Small intestine (tissue), 16 donors: ENCODE data around the gene PXMP4. TPM values are rescaled to one million over a fixed set of nuclear protein-coding genes. Genes with fewer than 3 reads are reported as not detected.
A peak's percentile ranks its signal among the peaks of the same experiment; 100 is the strongest.

Experiments used
- DNase-seq, 2 donors: peaks; one replicate each; pipeline versions ENCODE4 v3.0.0 to v3.0.0-alpha.2; 2013
- FAIRE-seq: peaks from 2 replicates; lab custom pipeline; 2012; peaks lifted over from hg19 to GRCh38; lab: Jason Lieb, UNC
- H3K27ac ChIP-seq, 3 donors: one replicate each; pipeline ENCODE4 v1.5.1; 2013; ENCODE audit warnings: low read length in 2 of 3, mild to moderate bottlenecking in 2 of 3, control low read depth in 1 of 3, inconsistent platforms in 1 of 3, low read depth in 1 of 3, moderate library complexity in 1 of 3
- H3K27me3 ChIP-seq, 3 donors: one replicate each; pipeline ENCODE4 v1.6.1; 2013; ENCODE audit warnings: low read length in 3 of 3, inconsistent platforms in 1 of 3; ENCODE audit not compliant: control insufficient read depth in 3 of 3, insufficient read depth in 3 of 3
- H3K36me3 ChIP-seq, 3 donors: one replicate each; pipeline ENCODE4 v1.6.1; 2013; ENCODE audit warnings: low read length in 3 of 3, inconsistent platforms in 1 of 3, low read depth in 1 of 3, mild to moderate bottlenecking in 1 of 3, moderate library complexity in 1 of 3; ENCODE audit not compliant: control insufficient read depth in 3 of 3, insufficient read depth in 2 of 3
- H3K4me1 ChIP-seq, 3 donors: one replicate each; pipeline ENCODE4 v1.6.1; 2013; ENCODE audit warnings: low read length in 2 of 3, inconsistent platforms in 1 of 3, low read depth in 1 of 3, mild to moderate bottlenecking in 1 of 3, moderate library complexity in 1 of 3; ENCODE audit not compliant: control insufficient read depth in 3 of 3, insufficient read depth in 2 of 3
- H3K4me3 ChIP-seq, 3 donors: one replicate each; pipeline ENCODE4 v1.5.1; 2013; ENCODE audit warnings: low read length in 3 of 3, control low read depth in 1 of 3, inconsistent platforms in 1 of 3, low read depth in 1 of 3, mild to moderate bottlenecking in 1 of 3, moderate library complexity in 1 of 3
- H3K9me3 ChIP-seq, 2 donors: one replicate each; pipeline ENCODE4 v1.6.1; 2013; ENCODE audit warnings: low read depth in 1 of 2, low read length in 1 of 2; ENCODE audit not compliant: control insufficient read depth in 2 of 2, insufficient read depth in 1 of 2
- WGBS, 3 donors: extraction: QIAGEN DNeasy Blood & Tissue Kit; methylation state at CpG; one replicate each; pipeline ENCODE4 v1.1.7; 2013; 5-methylcytosine and 5-hydroxymethylcytosine counted together
- long read RNA-seq, 10 donors: transcript quantifications; one replicate each; lab custom pipeline, GENCODE V29; 2026
- polyA plus RNA-seq, 4 donors: library from polyadenylated mRNA; stranded (reverse) in 3 of 4; unstranded in 1 of 4; fragments of 200-250 nt in 3 of 4; fragments of 120-200 nt in 1 of 4; gene quantifications; one replicate each; pipeline versions ENCODE4 v1.2.1 to v1.2.3, GENCODE V29; 2013
- donor health status: healthy with polysubstance abuse.
- donor health status: control.
- donor health status: control.
- donor health status: Bipolar disorder and iron deficiency.
- donor health status: healthy.

The PXMP4 gene, protein sequence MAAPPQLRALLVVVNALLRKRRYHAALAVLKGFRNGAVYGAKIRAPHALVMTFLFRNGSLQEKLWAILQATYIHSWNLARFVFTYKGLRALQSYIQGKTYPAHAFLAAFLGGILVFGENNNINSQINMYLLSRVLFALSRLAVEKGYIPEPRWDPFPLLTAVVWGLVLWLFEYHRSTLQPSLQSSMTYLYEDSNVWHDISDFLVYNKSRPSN
- polyA plus RNA-seq, result 1 to 10 TPM; 5.4 to 8.7 (median 7.8) TPM
- long read RNA-seq, donor 1, full-length matches to known transcripts, result 11 of 11 reads
- long read RNA-seq, donor 1, partial matches to known transcripts, result 0 of 11 reads
- long read RNA-seq, donor 1, other reads (novel, unspliced or antisense), result 0 of 11 reads
- long read RNA-seq, donor 2, full-length matches to known transcripts, result 3 of 3 reads
- long read RNA-seq, donor 2, partial matches to known transcripts, result 0 of 3 reads
- long read RNA-seq, donor 2, other reads (novel, unspliced or antisense), result 0 of 3 reads
- long read RNA-seq, donor 3, full-length matches to known transcripts, result 5 of 5 reads
- long read RNA-seq, donor 3, partial matches to known transcripts, result 0 of 5 reads
- long read RNA-seq, donor 3, other reads (novel, unspliced or antisense), result 0 of 5 reads
- long read RNA-seq, donor 4, result 0 reads
- long read RNA-seq, donor 5, full-length matches to known transcripts, result 5 of 5 reads
- long read RNA-seq, donor 5, partial matches to known transcripts, result 0 of 5 reads
- long read RNA-seq, donor 5, other reads (novel, unspliced or antisense), result 0 of 5 reads
- long read RNA-seq, donor 6, full-length matches to known transcripts, result 3 of 3 reads
- long read RNA-seq, donor 6, partial matches to known transcripts, result 0 of 3 reads
- long read RNA-seq, donor 6, other reads (novel, unspliced or antisense), result 0 of 3 reads
- long read RNA-seq, donor 7, full-length matches to known transcripts, result 10 of 10 reads
- long read RNA-seq, donor 7, partial matches to known transcripts, result 0 of 10 reads
- long read RNA-seq, donor 7, other reads (novel, unspliced or antisense), result 0 of 10 reads
- long read RNA-seq, donor 8, result 0 reads
- long read RNA-seq, donor 9, full-length matches to known transcripts, result 2 of 2 reads
- long read RNA-seq, donor 9, partial matches to known transcripts, result 0 of 2 reads
- long read RNA-seq, donor 9, other reads (novel, unspliced or antisense), result 0 of 2 reads
- long read RNA-seq, donor 10, full-length matches to known transcripts, result 5 of 5 reads
- long read RNA-seq, donor 10, partial matches to known transcripts, result 0 of 5 reads
- long read RNA-seq, donor 10, other reads (novel, unspliced or antisense), result 0 of 5 reads

GRCh38 chr20:33719989-33720709 is at the start of gene PXMP4:
TSS of gene PXMP4 (minus strand) at chr20:33720310. CDS start at chr20:33720207, 103 bp downstream.
- Histone ChIP-seq H3K36me3 (peaks cover 0 to 3% (median 0%) of the 10 kb centered on the region in 3 donors), H3K4me1 (peaks cover 0 to 25% (median 0%) of the 10 kb centered on the region in 3 donors), H3K27me3 (no peaks in the 10 kb centered on the region), H3K9me3 (no peaks in the 10 kb centered on the region), H3K27ac (peak within 1 kb of the TSS; percentile 45 to 84 (median 60)), H3K4me3 (peak within 1 kb of the TSS; percentile 48 to 86 (median 55))
- DNase-seq, result peak; percentile 96 to 99
- 1 to 3% (median 2%) methylated on average over 39 to 46 of the region's 46 CpGs for WGBS, 3 donors
- FAIRE-seq, result peak; percentile 44

- Histone ChIP-seq H3K4me3 (no peak overlapping the region), H3K27me3 (no peaks in the 10 kb centered on the region), H3K9me3 (no peaks in the 10 kb centered on the region), H3K27ac (no peak overlapping the region), H3K4me1 (no peaks in the 10 kb centered on the region), H3K36me3 (peaks cover 2 to 22% (median 3%) of the 10 kb centered on the region in 3 donors)
- FAIRE-seq (no peak), DNase-seq (no peak)
- 77 to 91% (median 85%) methylated on average over 4 of the region's 4 CpGs for WGBS, 3 donors
Observed at GRCh38 chr20:33769043-33769442, 48.9 kb upstream of the PXMP4 start.

GRCh38 chr20:33767777-33768138 is 47.6 kb upstream of the PXMP4 start:
- Histone ChIP-seq H3K9me3 (no peaks in the 10 kb centered on the region), H3K4me1 (no peaks in the 10 kb centered on the region), H3K4me3 (no peak overlapping the region), H3K27me3 (no peaks in the 10 kb centered on the region), H3K36me3 (peaks cover 2 to 20% (median 3%) of the 10 kb centered on the region in 3 donors), H3K27ac (no peak overlapping the region)
- DNase-seq, result no peak
- FAIRE-seq, result no peak
- WGBS, 3 donors, result 94 to 97% (median 95%) methylated on average over 2 of the region's 2 CpGs

DNA sequence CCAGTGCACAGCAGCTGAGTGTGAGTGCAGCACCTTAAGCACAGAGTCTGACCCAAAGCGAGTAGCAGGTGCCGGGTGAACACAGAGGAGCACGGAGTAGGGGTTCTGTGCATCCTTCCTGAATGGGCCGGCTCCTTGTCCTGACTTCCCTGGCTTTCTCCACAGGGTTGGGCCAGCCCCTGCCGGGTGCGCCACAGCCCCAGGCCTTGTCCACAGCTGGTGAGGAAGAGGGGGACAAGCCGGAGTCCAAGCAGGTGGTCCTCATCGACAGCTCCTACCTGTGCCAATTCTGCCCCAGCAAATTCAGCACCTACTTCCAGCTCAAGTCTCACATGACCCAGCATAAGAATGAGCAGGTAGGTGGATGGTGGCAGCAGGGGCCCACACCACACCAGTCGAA is 46.6 kb upstream of the PXMP4 start:
- H3K27ac ChIP-seq, result no peak overlapping the region
- H3K27me3 ChIP-seq, result no peaks in the 10 kb centered on the region
- H3K9me3 ChIP-seq, result no peaks in the 10 kb centered on the region
- peaks cover 2 to 23% (median 3%) of the 10 kb centered on the region in 3 donors for H3K36me3 ChIP-seq
- H3K4me1 ChIP-seq, result no peaks in the 10 kb centered on the region
- no peak overlapping the region for H3K4me3 ChIP-seq
- WGBS, 3 donors, result 96 to 97% (median 97%) methylated on average over 8 to 9 of the region's 9 CpGs
- no peak for DNase-seq
- no peak for FAIRE-seq

DNA sequence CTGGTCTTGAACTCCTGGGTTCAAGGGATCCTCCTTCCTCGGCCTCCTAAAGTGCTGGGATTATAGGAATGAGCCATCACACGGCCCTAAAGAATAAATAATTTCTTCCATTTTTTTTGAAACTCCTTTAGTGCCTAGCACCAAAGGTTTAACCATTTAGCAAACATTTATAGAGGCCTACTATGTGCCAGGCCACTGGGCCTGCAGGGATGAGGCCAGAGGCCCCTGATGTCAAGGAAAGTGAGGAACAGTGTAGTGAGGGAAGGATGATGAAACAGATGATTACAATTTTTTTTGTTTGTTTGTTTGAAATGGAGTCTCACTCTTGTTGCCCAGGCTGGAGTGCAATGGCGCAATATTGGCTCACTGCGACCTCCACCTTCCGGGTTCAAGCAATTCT is 45.5 kb upstream of the PXMP4 start:
- peaks cover 2 to 28% (median 3%) of the 10 kb centered on the region in 3 donors for H3K36me3 ChIP-seq
- FAIRE-seq (no peak), DNase-seq (no peak)
- no peaks in the 10 kb centered on the region for H3K9me3 ChIP-seq
- H3K4me1 ChIP-seq, result no peaks in the 10 kb centered on the region
- H3K4me3 ChIP-seq, result no peak overlapping the region
- H3K27ac ChIP-seq, result no peak overlapping the region
- no peaks in the 10 kb centered on the region for H3K27me3 ChIP-seq
- 94 to 95% (median 95%) methylated on average over 5 of the region's 5 CpGs for WGBS, 3 donors

GRCh38 chr20:33765099-33765498 is 45.0 kb upstream of the PXMP4 start:
- Histone ChIP-seq H3K4me1 (no peaks in the 10 kb centered on the region), H3K27ac (no peak overlapping the region), H3K27me3 (no peaks in the 10 kb centered on the region), H3K9me3 (no peaks in the 10 kb centered on the region), H3K4me3 (no peak overlapping the region), H3K36me3 (peaks cover 2 to 28% (median 3%) of the 10 kb centered on the region in 3 donors)
- WGBS, 3 donors, result 73 to 92% (median 90%) methylated on average over 2 of the region's 2 CpGs
- FAIRE-seq (no peak), DNase-seq (no peak)

GRCh38 chr20:33761698-33762250 is 41.7 kb upstream of the PXMP4 start:
- Histone ChIP-seq H3K9me3 (peaks cover 0 to 10% of the 10 kb centered on the region in 2 donors), H3K4me1 (no peaks in the 10 kb centered on the region), H3K36me3 (peaks cover 0 to 36% (median 3%) of the 10 kb centered on the region in 3 donors), H3K27ac (no peak overlapping the region), H3K4me3 (no peak overlapping the region), H3K27me3 (no peaks in the 10 kb centered on the region)
- DNase-seq (no peak), FAIRE-seq (no peak)
- 92 to 95% (median 93%) methylated on average over 13 of the region's 13 CpGs for WGBS, 3 donors
